GM18517 (cell line): ENCODE results near the gene RGPD3.

ENCODE experiments used
- ATAC-seq: cut with Tn5 transposase; IDR thresholded peaks from one replicate; pipeline ENCODE4 v1.9.1; 2021; ENCODE audit warnings: mild to moderate bottlenecking, moderate library complexity; ENCODE audit not compliant: unreplicated experiment

RGPD3 gene

DNA sequence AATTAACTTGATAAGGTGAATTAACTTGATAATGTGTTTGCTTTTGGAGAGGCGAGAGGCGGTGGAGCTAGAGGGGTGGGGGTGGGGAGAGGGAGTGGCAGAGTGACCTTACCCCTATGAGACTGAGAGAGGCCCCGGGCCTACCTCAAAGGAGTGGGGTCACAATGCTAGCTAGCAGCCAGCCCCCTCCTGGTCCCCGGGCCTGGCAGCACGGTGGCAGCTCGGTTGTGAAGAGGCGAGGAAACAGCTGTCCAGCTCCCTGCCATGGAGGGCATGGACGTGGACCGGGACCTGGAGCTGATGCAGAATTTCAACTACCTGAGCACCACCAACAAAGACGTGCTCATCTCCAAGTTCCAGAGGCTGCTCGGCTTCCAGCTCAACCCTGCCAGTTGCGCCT is 123.9 kb downstream of the RGPD3 start:
- no peak for ATAC-seq

DNA sequence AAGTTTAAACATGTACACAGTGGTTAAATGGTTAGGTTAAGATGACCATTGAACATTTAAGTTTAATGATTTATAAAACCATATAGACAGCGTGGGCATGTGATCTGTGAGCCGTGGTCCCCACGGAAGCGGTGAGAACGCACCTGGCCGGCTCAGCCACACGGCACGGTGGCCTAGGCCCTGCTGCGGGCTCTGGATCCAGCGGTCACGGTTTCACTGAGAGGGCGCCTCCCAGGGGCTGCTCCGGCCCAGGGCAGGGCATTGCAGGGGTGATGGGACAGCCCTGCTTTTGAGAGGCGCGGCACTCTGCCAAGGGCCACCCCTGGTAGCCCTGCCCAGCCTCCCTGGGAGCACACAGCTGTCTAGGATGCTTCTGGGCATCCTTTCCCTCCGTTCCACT is 124.9 kb downstream of the RGPD3 start:
- no peak for ATAC-seq

DNA sequence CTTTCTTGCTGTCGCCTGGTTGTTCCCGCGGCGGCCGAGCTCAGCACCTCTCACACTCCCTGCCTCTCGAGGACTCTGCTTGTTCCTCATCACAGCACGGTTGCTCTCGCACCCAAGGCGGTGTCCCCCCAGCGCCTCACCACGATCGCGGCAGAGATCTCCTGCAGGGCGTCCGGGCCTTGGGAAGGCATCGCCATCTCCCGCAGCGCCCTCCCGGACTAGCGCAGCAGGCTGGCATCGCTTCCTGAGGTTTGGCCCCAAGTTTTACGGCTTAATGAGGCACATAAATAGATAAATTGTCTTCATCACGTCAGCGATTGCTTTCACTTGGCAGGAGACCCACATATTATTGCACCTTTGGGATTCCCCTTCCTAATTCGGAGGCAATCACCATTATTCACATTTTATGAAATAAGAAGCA is 125.4 kb downstream of the RGPD3 start:
- ATAC-seq = no peak

DNA sequence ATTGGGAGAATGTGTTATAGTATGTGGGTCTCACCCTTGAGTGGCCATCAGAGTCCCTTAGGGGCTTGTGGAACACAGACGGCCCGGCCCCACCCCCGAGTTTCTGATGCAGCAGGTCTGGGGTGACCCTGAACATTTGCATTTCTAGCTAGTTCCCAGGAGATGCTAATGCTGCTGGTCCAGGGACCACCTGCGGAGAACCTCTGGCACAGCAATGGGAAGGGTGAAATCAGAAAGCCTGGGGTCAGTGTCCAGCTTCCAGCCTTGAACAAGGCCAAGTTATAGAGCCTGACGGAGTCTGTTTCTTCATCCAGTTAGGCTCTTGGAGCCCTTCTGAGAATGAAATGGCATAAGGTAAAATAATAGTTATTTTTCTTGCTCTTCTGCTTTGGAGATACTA is 126.5 kb downstream of the RGPD3 start:
- no peak for ATAC-seq
